Spleen (tissue), 11 donors: ENCODE measurements around the gene KLHDC4. TPM values are rescaled to one million over a fixed set of nuclear protein-coding genes. Genes with fewer than 3 reads are reported as not detected.
"Not testable (repeated sequence)": the region's sequence is repeated elsewhere in the genome, so short reads cannot be mapped to it uniquely, and the experiment has no call there.

Source experiments
- DNase-seq: peaks from one replicate; pipeline ENCODE4 v3.0.0-alpha.2; 2020
- H3K27ac ChIP-seq, 8 donors: fragments of 200-600 bp; sonication (generic) in 7 of 8; 1 replicate in 4 of 8; 2 replicates in 4 of 8; pipeline versions ENCODE4 v1.5.0 to v1.8.0; 2016 to 2021; ENCODE audit warnings: inconsistent platforms in 4 of 8, mild to moderate bottlenecking in 4 of 8, moderate library complexity in 1 of 8
- H3K27me3 ChIP-seq, 7 donors: fragments of 200-600 bp; sonication (generic) in 6 of 7; replicated peaks in 1 of 7; 1 replicate in 4 of 7; 2 replicates in 3 of 7; pipeline versions ENCODE4 v1.5.0 to v1.8.0; 2016 to 2021; ENCODE audit warnings: inconsistent platforms in 3 of 7, mild to moderate bottlenecking in 1 of 7
- H3K36me3 ChIP-seq, 6 donors: fragments of 200-600 bp; sonication (generic) in 5 of 6; 1 replicate in 4 of 6; 2 replicates in 2 of 6; pipeline versions ENCODE4 v1.5.0 to v1.8.0; 2016 to 2021; ENCODE audit warnings: inconsistent platforms in 2 of 6
- H3K4me1 ChIP-seq, 6 donors: fragments of 200-600 bp; sonication (generic) in 5 of 6; 1 replicate in 3 of 6; 2 replicates in 3 of 6; pipeline versions ENCODE4 v1.5.0 to v1.8.0; 2016 to 2021; ENCODE audit warnings: inconsistent platforms in 3 of 6
- H3K4me3 ChIP-seq, 8 donors: fragments of 200-600 bp; sonication (generic) in 7 of 8; 1 replicate in 4 of 8; 2 replicates in 4 of 8; pipeline versions ENCODE4 v1.5.0 to v1.8.0; 2016 to 2021; ENCODE audit warnings: inconsistent platforms in 4 of 8, mild to moderate bottlenecking in 4 of 8, moderate library complexity in 2 of 8
- H3K9me3 ChIP-seq, 8 donors: fragments of 200-600 bp; sonication (generic) in 7 of 8; 1 replicate in 4 of 8; 2 replicates in 4 of 8; pipeline versions ENCODE4 v1.5.0 to v1.8.0; 2016 to 2021; ENCODE audit warnings: inconsistent platforms in 4 of 8
- CTCF ChIP-seq, 11 experiments: fragments of 200-600 bp in 7 of 11; fragments of 450-650 bp in 4 of 11; sonication (generic) in 4 of 11; IDR thresholded peaks in 8 of 11; conservative IDR thresholded peaks in 3 of 11; 1 replicate in 7 of 11; 2 replicates in 4 of 11; pipeline versions ENCODE4 v1.4.0 to v1.8.0; 2016 to 2021; ENCODE audit warnings: antibody characterized with exemption in 11 of 11, inconsistent platforms in 4 of 11, mild to moderate bottlenecking in 1 of 11
- POLR2A ChIP-seq, 3 donors: fragments of 450-650 bp; IDR thresholded peaks; one replicate each; pipeline ENCODE4 v1.5.1; 2017; ENCODE audit warnings: antibody characterized with exemption in 3 of 3, mild to moderate bottlenecking in 1 of 3
- POLR2AphosphoS5 ChIP-seq, 3 donors: sonication (generic); formaldehyde crosslinking; IDR thresholded peaks; one replicate each; pipeline ENCODE4 v1.5.1; 2017; ENCODE audit warnings: antibody characterized with exemption in 3 of 3
- WGBS, 5 donors: extraction: QIAGEN DNeasy Blood & Tissue Kit in 3 of 5; methylation state at CpG; one replicate each; pipeline versions ENCODE4 v1.1.5 to v1.1.7; 2013 to 2018; 5-methylcytosine and 5-hydroxymethylcytosine counted together
- intact Hi-C: fragments of 100-400 bp; cut with DNase I; formaldehyde crosslinking; loops from one replicate; pipeline ENCODE4 v1.15.0; 2023; ENCODE audit warnings: low total_unique reads
- polyA plus RNA-seq, 3 donors: library from polyadenylated mRNA; stranded (reverse); fragments of 200-250 nt; gene quantifications; one replicate each; pipeline ENCODE4 v1.2.1, GENCODE V29; 2013
- total RNA-seq, 7 donors: library from RNA; depleted of rRNA in 3 of 7; stranded (reverse); fragments of >200 nt in 3 of 7; fragmentation: NEBNext Ultra II Directional in 4 of 7; extraction: Animal tissue kit (Norgen Biotek cat#: 25700) in 4 of 7; gene quantifications; one replicate each; pipeline versions ENCODE4 v1.1.0 to v1.2.1, GENCODE V29; 2016 to 2021
- donor health status: healthy with polysubstance abuse.
- donor health status: DM: no; HTN: no; CAD: no; lungs with moderate emphysema.
- donor health status: DM: no; HTN: no; CAD: no.
- donor health status: Bipolar disorder and iron deficiency.
- donor health status: healthy.
- donor health status: DM: no; HTN: no; CAD: no.
- donor health status: DM: yes; HTN: yes; CAD: no.

The KLHDC4 gene
- total and polyA plus RNA-seq, 10 donors, result 30.2 to 91.7 (median 56.7) TPM

GRCh38 chr16:87780385-87780989 lies 14.7 kb upstream of the KLHDC4 start:
- peak overlapping the region in 5 of 8 donors; percentile 39 to 76 (median 57) for H3K27ac ChIP-seq
- 26 to 47% (median 35%) methylated on average over 10 of the region's 10 CpGs for WGBS, 5 donors
- no peaks in the 10 kb centered on the region for H3K36me3 ChIP-seq
- H3K4me3 ChIP-seq, result no peak overlapping the region
- peaks cover 30 to 48% (median 39%) of the 10 kb centered on the region in 6 donors for H3K4me1 ChIP-seq
- no peak for TF ChIP-seq POLR2A (IDR thresholded peaks at IDR 0.05)
- TF ChIP-seq POLR2AphosphoS5 (IDR thresholded peaks at IDR 0.05), result peak in 2 of 3 donors; percentile 74 to 79
- TF ChIP-seq CTCF (IDR thresholded peaks at IDR 0.05 in 8 of 11, conservative IDR thresholded peaks at IDR 0.05 in 3 of 11), result no peak
- intact Hi-C loops, result no loop called here
- peaks cover 0 to 19% (median 0%) of the 10 kb centered on the region in 7 donors for H3K27me3 ChIP-seq
- peaks cover 0 to 9% (median 0%) of the 10 kb centered on the region in 8 donors for H3K9me3 ChIP-seq
- no peak for DNase-seq

DNA sequence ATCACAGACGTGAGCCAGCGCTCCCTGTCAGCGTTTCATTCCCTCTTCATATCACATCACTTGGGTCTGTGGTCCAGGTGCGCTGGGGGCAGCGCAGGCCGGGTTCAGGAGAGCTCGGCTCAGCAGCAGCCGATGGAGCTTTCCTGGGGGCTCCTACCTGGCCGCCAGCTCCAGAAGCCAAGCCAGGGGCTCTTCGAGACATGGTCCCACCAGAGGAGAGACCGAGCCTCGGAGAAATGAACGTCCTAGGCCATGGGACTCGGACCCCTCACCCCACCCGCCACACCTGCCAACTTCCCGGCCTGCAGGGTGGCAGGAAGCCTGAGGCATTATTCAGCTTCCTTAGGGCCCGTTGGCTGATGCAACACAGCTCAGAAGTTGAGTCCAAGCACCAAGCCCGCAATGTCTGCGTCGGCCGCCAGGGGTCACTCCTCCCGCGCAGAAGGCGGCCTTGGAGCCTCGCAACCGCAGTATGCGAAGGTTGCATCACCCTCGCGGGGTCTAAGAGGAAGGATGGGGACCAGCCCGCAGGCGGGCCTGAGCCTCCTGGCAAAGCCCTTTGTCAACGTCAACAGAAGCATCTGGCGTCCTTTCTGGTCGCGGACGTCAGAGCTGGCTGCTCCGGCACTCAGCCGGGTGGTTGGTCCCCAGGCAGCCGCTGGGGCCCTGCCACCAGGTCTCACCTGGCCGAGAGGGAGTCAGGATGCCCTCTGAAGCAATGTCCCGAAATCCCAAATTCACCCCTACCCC lies 13.2 kb upstream of the KLHDC4 start:
- peak overlapping the region in 5 of 8 donors; percentile 53 to 68 (median 66) for H3K27ac ChIP-seq

GRCh38 chr16:87778476-87778829 lies 12.7 kb upstream of the KLHDC4 start:
- Histone ChIP-seq H3K27ac (peak overlapping the region in 5 of 8 donors; percentile 53 to 68 (median 66)), H3K4me1 (peaks cover 30 to 53% (median 39%) of the 10 kb centered on the region in 6 donors), H3K9me3 (peaks cover 0 to 9% (median 0%) of the 10 kb centered on the region in 8 donors), H3K27me3 (peaks cover 0 to 29% (median 0%) of the 10 kb centered on the region in 7 donors), H3K36me3 (no peaks in the 10 kb centered on the region), H3K4me3 (no peak overlapping the region)
- intact Hi-C loops, result loop anchor here (2.0 to 10.0 kb wide), 3 partner anchors 66 to 126 kb away; no protein-coding TSS in a partner anchor
- TF ChIP-seq POLR2AphosphoS5 (IDR thresholded peaks at IDR 0.05) (no peak), CTCF (IDR thresholded peaks at IDR 0.05 in 8 of 11, conservative IDR thresholded peaks at IDR 0.05 in 3 of 11) (no peak), POLR2A (IDR thresholded peaks at IDR 0.05) (no peak)
- 81 to 94% (median 86%) methylated on average over 12 to 13 of the region's 13 CpGs for WGBS, 5 donors
- no peak for DNase-seq

More for the DNA sequence above, 13.2 kb upstream of the KLHDC4 start:
- Histone ChIP-seq H3K27me3 (peaks cover 0 to 25% (median 0%) of the 10 kb centered on the region in 7 donors), H3K9me3 (peaks cover 0 to 9% (median 0%) of the 10 kb centered on the region in 8 donors), H3K4me3 (peak overlapping the region in 1 of 8 donors; percentile 23), H3K4me1 (peaks cover 30 to 53% (median 39%) of the 10 kb centered on the region in 6 donors), H3K36me3 (no peaks in the 10 kb centered on the region)
- WGBS, 5 donors, result 15 to 25% (median 19%) methylated on average over 13 to 41 of the region's 41 CpGs
- intact Hi-C loops, result loop anchor here (2.0 to 10.0 kb wide), 3 partner anchors 66 to 126 kb away; no protein-coding TSS in a partner anchor
- peak; percentile 98 for DNase-seq
- TF ChIP-seq POLR2A (IDR thresholded peaks at IDR 0.05) (no peak), POLR2AphosphoS5 (IDR thresholded peaks at IDR 0.05) (peak; percentile 81 to 90 (median 84)), CTCF (IDR thresholded peaks at IDR 0.05 in 8 of 11, conservative IDR thresholded peaks at IDR 0.05 in 3 of 11) (peak; percentile 95 to 100 (median 98))

- not testable (repeated sequence) for H3K36me3 ChIP-seq, DNase-seq, H3K9me3 ChIP-seq, H3K4me3 ChIP-seq
- intact Hi-C loops, result loop anchor here (10.0 kb wide), 2 partner anchors 71 to 131 kb away; no protein-coding TSS in a partner anchor
- Histone ChIP-seq H3K4me1 (peaks cover 9 to 21% (median 13%) of the 10 kb centered on the region in 6 donors), H3K27me3 (peaks cover 0 to 37% (median 0%) of the 10 kb centered on the region in 7 donors), H3K27ac (peak overlapping the region in 3 of 8 donors; percentile 9 to 60 (median 36))
- WGBS, 5 donors, result 88 to 92% (median 90%) methylated on average over 16 of the region's 16 CpGs
Measured at GRCh38 chr16:87773836-87774235, 8.1 kb upstream of the KLHDC4 start.

GRCh38 chr16:87767456-87767855 lies 1.7 kb upstream of the KLHDC4 start:
- not testable (repeated sequence) for H3K27ac ChIP-seq
- intact Hi-C loops, result loop anchor here (10.0 kb wide), 2 partner anchors 183 to 383 kb away; partner anchors contain the start of gene FBXO31

More at GRCh38 chr16:87767456-87767855, 1.7 kb upstream of the KLHDC4 start:
- H3K4me3 ChIP-seq, DNase-seq, H3K27me3 ChIP-seq, H3K9me3 ChIP-seq: not testable (repeated sequence)
- Histone ChIP-seq H3K4me1 (peaks cover 14 to 49% (median 38%) of the 10 kb centered on the region in 6 donors), H3K36me3 (peaks cover 0 to 18% (median 11%) of the 10 kb centered on the region in 6 donors)
- WGBS, 5 donors, result 77 to 98% (median 89%) methylated on average over 4 of the region's 4 CpGs
